Loucy (cell line): ENCODE data around the gene CHAF1B.

Experiments
- H2AFZ ChIP-seq: fragments of 200-600 bp; sonication (generic); 2 replicates; pipeline ENCODE4 v1.6.0; 2016; ENCODE audit warnings: antibody characterized with exemption, mild to moderate bottlenecking, low read length, moderate library complexity
- H3F3A ChIP-seq: fragments of 200-600 bp; 2 replicates; pipeline ENCODE4 v1.6.0; 2016; ENCODE audit warnings: antibody characterized with exemption, low read depth, mild to moderate bottlenecking
- H3K27me3 ChIP-seq: fragments of 200-600 bp; sonication (generic); 2 replicates; pipeline ENCODE4 v1.6.1; 2014; ENCODE audit warnings: low read length, mild to moderate bottlenecking; ENCODE audit not compliant: insufficient read depth, poor library complexity, severe bottlenecking
- H3K36me3 ChIP-seq: fragments of 200-600 bp; sonication (generic); 2 replicates; pipeline ENCODE4 v1.6.1; 2016; ENCODE audit warnings: low read length; ENCODE audit not compliant: insufficient read depth
- H3K4me1 ChIP-seq: fragments of 200-600 bp; sonication (generic); 2 replicates; pipeline ENCODE4 v1.5.1; 2014; ENCODE audit warnings: low read length, mild to moderate bottlenecking; ENCODE audit not compliant: insufficient read depth, poor library complexity, severe bottlenecking
- H3K4me2 ChIP-seq: fragments of 200-600 bp; sonication (generic); 2 replicates; pipeline ENCODE4 v1.6.0; 2014; ENCODE audit warnings: antibody characterized with exemption, low read length, low read depth, mild to moderate bottlenecking; ENCODE audit not compliant: poor library complexity, severe bottlenecking
- H3K4me3 ChIP-seq: fragments of 200-600 bp; sonication (generic); 2 replicates; pipeline ENCODE4 v1.5.1; 2014; ENCODE audit warnings: low read length, mild to moderate bottlenecking, mixed read lengths; ENCODE audit not compliant: poor library complexity, severe bottlenecking
- H3K79me2 ChIP-seq: fragments of 200-600 bp; sonication (generic); 2 replicates; pipeline ENCODE4 v1.6.1; 2014; ENCODE audit warnings: low read length; ENCODE audit not compliant: insufficient read depth
- H3K9ac ChIP-seq: fragments of 200-600 bp; sonication (generic); 2 replicates; pipeline ENCODE4 v1.6.0; 2014; ENCODE audit warnings: mild to moderate bottlenecking, low read depth, low read length, moderate library complexity; ENCODE audit not compliant: poor library complexity, severe bottlenecking
- H3K9me2 ChIP-seq: fragments of 200-600 bp; sonication (generic); replicated peaks from 2 replicates; pipeline ENCODE4 v1.6.1; 2016; ENCODE audit warnings: low read depth, low read length, mixed read lengths
- H3K9me3 ChIP-seq: fragments of 200-600 bp; sonication (generic); 2 replicates; pipeline ENCODE4 v1.6.1; 2014; ENCODE audit warnings: mild to moderate bottlenecking, antibody characterized with exemption, low read length, low read depth; ENCODE audit not compliant: insufficient read depth
- H4K20me1 ChIP-seq: fragments of 200-600 bp; sonication (generic); 2 replicates; pipeline ENCODE4 v1.6.0; 2014; ENCODE audit warnings: antibody characterized with exemption, low read length, mild to moderate bottlenecking; ENCODE audit not compliant: insufficient read depth, poor library complexity, severe bottlenecking
- EZH2phosphoT487 ChIP-seq: fragments of 200-600 bp; IDR thresholded peaks from 2 replicates; pipeline ENCODE4 v1.6.1; 2018; ENCODE audit warnings: antibody characterized with exemption, mild to moderate bottlenecking, moderate library complexity, borderline replicate concordance
- TF ChIP-seq, protein P1 (sequence below): fragments of 200-600 bp; sonication (generic); conservative IDR thresholded peaks from 2 replicates; pipeline ENCODE4 v1.5.1; 2014; ENCODE audit warnings: mild to moderate bottlenecking, antibody characterized with exemption, low read length

CHAF1B gene

DNA sequence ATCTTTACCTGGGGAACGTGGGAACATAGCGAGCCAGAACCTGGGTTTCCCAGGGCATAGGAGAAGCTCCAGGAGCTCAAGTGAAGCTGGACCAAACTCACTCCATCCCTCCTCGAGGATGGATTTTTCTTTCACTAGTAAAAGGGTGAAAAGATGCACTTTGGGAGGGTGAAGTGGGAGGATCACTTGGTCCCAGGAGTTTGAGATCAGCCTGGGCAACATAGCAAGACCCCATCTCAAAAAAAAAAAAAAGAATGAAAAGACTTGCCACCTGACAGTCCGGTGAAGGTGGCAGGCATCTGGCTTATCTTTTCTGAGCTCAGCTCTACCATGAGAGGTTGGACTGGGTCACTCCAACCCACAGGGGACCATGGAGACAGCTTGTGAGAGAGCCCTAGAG lies 42.3 kb downstream of the CHAF1B start:
- no peaks in the 10 kb centered on the region for H3F3A ChIP-seq
- H3K9me2 ChIP-seq, result no peaks in the 10 kb centered on the region
- H3K4me1 ChIP-seq, result peaks cover 24% of the 10 kb centered on the region
- H3K9me3 ChIP-seq, result no peaks in the 10 kb centered on the region
- no peaks in the 10 kb centered on the region for H4K20me1 ChIP-seq
- H3K9ac ChIP-seq, result no peak overlapping the region
- H3K36me3 ChIP-seq, result no peaks in the 10 kb centered on the region
- H3K4me3 ChIP-seq, result no peak overlapping the region
- H3K4me2 ChIP-seq, result no peak overlapping the region
- H3K27me3 ChIP-seq, result no peaks in the 10 kb centered on the region
- TF ChIP-seq, protein P1, sequence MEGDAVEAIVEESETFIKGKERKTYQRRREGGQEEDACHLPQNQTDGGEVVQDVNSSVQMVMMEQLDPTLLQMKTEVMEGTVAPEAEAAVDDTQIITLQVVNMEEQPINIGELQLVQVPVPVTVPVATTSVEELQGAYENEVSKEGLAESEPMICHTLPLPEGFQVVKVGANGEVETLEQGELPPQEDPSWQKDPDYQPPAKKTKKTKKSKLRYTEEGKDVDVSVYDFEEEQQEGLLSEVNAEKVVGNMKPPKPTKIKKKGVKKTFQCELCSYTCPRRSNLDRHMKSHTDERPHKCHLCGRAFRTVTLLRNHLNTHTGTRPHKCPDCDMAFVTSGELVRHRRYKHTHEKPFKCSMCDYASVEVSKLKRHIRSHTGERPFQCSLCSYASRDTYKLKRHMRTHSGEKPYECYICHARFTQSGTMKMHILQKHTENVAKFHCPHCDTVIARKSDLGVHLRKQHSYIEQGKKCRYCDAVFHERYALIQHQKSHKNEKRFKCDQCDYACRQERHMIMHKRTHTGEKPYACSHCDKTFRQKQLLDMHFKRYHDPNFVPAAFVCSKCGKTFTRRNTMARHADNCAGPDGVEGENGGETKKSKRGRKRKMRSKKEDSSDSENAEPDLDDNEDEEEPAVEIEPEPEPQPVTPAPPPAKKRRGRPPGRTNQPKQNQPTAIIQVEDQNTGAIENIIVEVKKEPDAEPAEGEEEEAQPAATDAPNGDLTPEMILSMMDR, result no peak
- TF ChIP-seq EZH2phosphoT487, result no peak
- H3K79me2 ChIP-seq, result no peaks in the 10 kb centered on the region; the same call in 1 of the 2 replicates
- H2AFZ ChIP-seq, result no peak overlapping the region

DNA sequence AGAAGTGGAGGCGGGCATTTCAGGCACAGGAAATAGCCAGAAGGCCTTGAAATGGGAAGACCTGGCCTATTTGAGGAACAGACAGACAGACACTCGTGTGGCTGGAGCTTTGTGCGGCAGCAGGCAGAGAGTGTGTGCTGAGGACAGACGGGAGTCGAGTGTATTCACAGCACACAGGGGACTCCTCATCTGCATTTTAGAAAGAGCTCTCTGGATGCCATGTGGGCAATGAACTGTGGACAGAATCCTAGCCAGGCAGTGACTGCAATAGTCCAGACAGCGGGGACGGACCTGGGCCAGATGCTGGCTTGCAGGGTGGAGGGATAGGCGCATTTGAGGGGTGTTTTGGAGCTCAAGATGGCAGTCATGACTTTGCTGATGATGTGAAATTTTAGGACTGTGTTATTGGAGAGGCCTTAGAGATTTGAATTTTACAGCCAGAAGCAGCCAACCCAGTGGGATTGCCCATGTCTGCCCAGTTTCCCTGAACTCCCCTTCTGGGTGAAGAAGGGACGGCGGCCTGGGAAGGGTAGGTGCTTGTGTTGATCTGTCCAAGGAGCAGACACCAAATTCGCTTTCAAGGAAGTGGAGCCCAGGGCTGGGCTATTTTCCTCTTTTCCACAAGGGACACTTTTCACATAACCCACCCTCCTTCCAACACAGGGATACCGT lies 43.7 kb downstream of the CHAF1B start:
- H4K20me1 ChIP-seq, result no peaks in the 10 kb centered on the region
- no peaks in the 10 kb centered on the region for H3K36me3 ChIP-seq
- H3K4me3 ChIP-seq, result peak overlapping the region; percentile 73
- peak overlapping the region; percentile 70 for H3K4me2 ChIP-seq
- no peaks in the 10 kb centered on the region for H3F3A ChIP-seq
- no peaks in the 10 kb centered on the region for H3K9me3 ChIP-seq
- H2AFZ ChIP-seq, result no peak overlapping the region
- peak overlapping the region; percentile 72 for H3K9ac ChIP-seq
- TF ChIP-seq, protein P1, result no peak
- TF ChIP-seq EZH2phosphoT487, result no peak
- H3K27me3 ChIP-seq, result no peaks in the 10 kb centered on the region
- H3K9me2 ChIP-seq, result no peaks in the 10 kb centered on the region
- H3K4me1 ChIP-seq, result peaks cover 28% of the 10 kb centered on the region
- H3K79me2 ChIP-seq, result no peaks in the 10 kb centered on the region; the same call in 1 of the 2 replicates

DNA sequence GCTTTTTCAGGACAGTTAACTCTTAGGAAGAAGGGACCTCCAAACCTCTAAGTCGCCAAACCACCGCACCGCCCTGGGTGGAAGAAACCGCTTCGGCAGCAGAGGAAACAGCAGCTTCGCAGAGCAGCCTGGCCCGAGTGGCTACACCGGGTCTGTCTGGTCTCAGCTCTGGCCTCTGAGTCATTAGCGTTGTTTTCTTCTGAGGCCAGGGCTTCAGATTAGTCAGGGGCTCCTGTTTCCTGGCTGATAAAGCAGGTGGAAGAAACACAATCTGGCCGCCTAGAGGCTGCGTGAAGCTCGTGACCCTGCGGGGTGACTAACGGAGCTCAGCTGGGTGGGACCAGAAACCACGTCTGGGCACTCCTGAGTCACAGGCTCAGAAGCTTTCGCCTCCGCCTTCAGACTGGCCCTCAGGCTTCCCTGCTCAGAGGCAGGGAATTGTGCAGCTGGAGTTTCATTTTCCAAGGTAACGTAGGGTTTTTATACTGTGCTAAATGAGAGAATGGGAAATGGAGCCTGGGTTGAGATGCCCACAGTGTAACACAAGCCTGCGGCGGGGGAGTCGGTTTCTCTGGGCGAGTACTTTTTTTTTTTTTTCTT lies 44.9 kb downstream of the CHAF1B start:
- Histone ChIP-seq H3K4me2 (peak overlapping the region; percentile 70), H3K36me3 (no peaks in the 10 kb centered on the region), H3K4me1 (peaks cover 28% of the 10 kb centered on the region), H3K9me2 (no peaks in the 10 kb centered on the region), H3K9ac (peak overlapping the region; percentile 72), H3K27me3 (no peaks in the 10 kb centered on the region), H2AFZ (peak overlapping the region; percentile 60), H3F3A (no peaks in the 10 kb centered on the region), H3K4me3 (peak overlapping the region; percentile 73), H3K9me3 (no peaks in the 10 kb centered on the region), H4K20me1 (no peaks in the 10 kb centered on the region), H3K79me2 (no peaks in the 10 kb centered on the region; the same call in 1 of the 2 replicates)
- TF ChIP-seq EZH2phosphoT487, result no peak
- TF ChIP-seq, protein P1, result peak; percentile 23
